Measurements from ENCODE around the gene CCDC178.

DNA sequence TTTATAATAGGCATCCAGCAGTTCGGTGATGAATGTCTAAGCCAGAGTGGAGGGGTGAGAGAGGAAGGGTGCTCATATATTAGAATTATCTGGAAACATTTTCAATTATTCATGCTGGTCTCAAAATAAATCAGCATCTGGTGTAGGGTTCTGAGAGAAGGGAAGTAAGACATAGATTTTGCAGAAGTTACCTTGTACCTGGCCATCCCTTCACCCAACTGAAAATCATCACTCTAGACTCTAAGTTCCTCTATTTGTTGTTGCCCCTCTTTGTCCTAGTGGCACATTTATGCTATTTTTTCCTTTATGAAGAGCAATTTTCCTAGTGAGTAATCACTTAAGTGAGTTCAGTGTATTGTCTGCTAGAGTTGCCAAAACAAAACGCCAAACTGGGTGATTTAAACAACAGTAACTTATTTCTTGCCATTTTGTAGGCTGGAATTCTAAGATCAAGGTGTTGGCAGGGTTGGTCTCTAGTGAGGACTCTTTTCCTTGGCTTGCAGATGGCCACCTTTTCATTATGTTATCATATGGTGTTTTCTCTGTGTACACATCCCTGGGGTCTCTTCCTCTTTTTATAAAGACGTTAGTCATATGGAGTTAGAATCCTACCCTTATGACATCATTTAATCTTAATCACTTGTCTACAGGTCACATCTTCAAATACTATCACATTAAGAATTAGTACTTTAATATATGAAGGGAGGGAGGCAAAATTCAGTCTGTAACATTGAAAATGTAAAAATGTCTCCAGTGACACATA lies 537.8 kb downstream of the CCDC178 start:
- TF ChIP-seq POLR2A (IDR thresholded peaks at IDR 0.05) (no peak), CTCF (IDR thresholded peaks at IDR 0.05) (no peak)
